ENCODE measurements around the gene ZNF850.
A peak's percentile ranks its signal among the peaks of the same experiment; 100 is the strongest.
"Not testable (repeated sequence)": the region's sequence is repeated elsewhere in the genome, so short reads cannot be mapped to it uniquely, and the experiment has no call there.

ZNF850 gene

GRCh38 chr19:36748431-36749275 lies 24.0 kb downstream of the ZNF850 start:
- no peak overlapping the region for H3K4me3 Mint-ChIP-seq
- peak overlapping the region; percentile 9 for H3K27ac Mint-ChIP-seq
- no peak for ATAC-seq (replicated peaks)
- no peaks in the 10 kb centered on the region for H3K4me1 Mint-ChIP-seq
- peaks cover 13 to 30% of the 10 kb centered on the region in 2 donors for H3K9me3 Mint-ChIP-seq
- DNase-seq = no peak
- peaks cover 80 to 85% of the 10 kb centered on the region in 2 donors for H3K36me3 Mint-ChIP-seq
- H3K27me3 Mint-ChIP-seq = no peaks in the 10 kb centered on the region

- Mint-ChIP-seq H3K36me3 (peaks cover 77 to 89% of the 10 kb centered on the region in 2 donors), H3K9me3 (peaks cover 12 to 31% of the 10 kb centered on the region in 2 donors), H3K4me3 (no peak overlapping the region), H3K27me3 (no peaks in the 10 kb centered on the region), H3K4me1 (no peaks in the 10 kb centered on the region), H3K27ac (no peak overlapping the region)
- DNase-seq = no peak
- ATAC-seq (replicated peaks) = no peak
Measured at GRCh38 chr19:36747750-36748149, 24.9 kb downstream of the ZNF850 start.

- DNase-seq = no peak
- H3K9me3 Mint-ChIP-seq = peaks cover 11 to 26% of the 10 kb centered on the region in 2 donors
- peaks cover 69 to 88% of the 10 kb centered on the region in 2 donors for H3K36me3 Mint-ChIP-seq
- no peak overlapping the region for H3K27ac Mint-ChIP-seq
- H3K4me3 Mint-ChIP-seq = no peak overlapping the region
- H3K4me1 Mint-ChIP-seq = no peaks in the 10 kb centered on the region
- ATAC-seq (replicated peaks) = no peak
- H3K27me3 Mint-ChIP-seq = no peaks in the 10 kb centered on the region
Measured at GRCh38 chr19:36745870-36746269, 26.7 kb downstream of the ZNF850 start.

GRCh38 chr19:36736166-36736565 lies 36.4 kb downstream of the ZNF850 start:
- H3K27ac Mint-ChIP-seq; ATAC-seq (replicated peaks); H3K4me3 Mint-ChIP-seq; H3K27me3 Mint-ChIP-seq; DNase-seq; H3K4me1 Mint-ChIP-seq: not testable (repeated sequence)
- H3K36me3 Mint-ChIP-seq = peaks cover 78 to 88% of the 10 kb centered on the region in 2 donors
- H3K9me3 Mint-ChIP-seq = peaks cover 47 to 54% of the 10 kb centered on the region in 2 donors

- Mint-ChIP-seq H3K27me3 (no peaks in the 10 kb centered on the region), H3K4me3 (no peak overlapping the region), H3K36me3 (peaks cover 70 to 74% of the 10 kb centered on the region in 2 donors), H3K4me1 (no peaks in the 10 kb centered on the region), H3K9me3 (peaks cover 29 to 35% of the 10 kb centered on the region in 2 donors), H3K27ac (peak overlapping the region; percentile 21)
- DNase-seq (no peak), ATAC-seq (replicated peaks) (no peak)
Measured at GRCh38 chr19:36719687-36720556, 52.7 kb downstream of the ZNF850 start.

GRCh38 chr19:36709423-36709822 lies 63.2 kb downstream of the ZNF850 start:
- H3K4me3 Mint-ChIP-seq = no peak overlapping the region
- no peak for ATAC-seq (replicated peaks)
- peaks cover 27 to 35% of the 10 kb centered on the region in 2 donors for H3K9me3 Mint-ChIP-seq
- H3K27me3 Mint-ChIP-seq = no peaks in the 10 kb centered on the region
- no peak overlapping the region for H3K27ac Mint-ChIP-seq
- H3K4me1 Mint-ChIP-seq = peaks cover 0 to 3% of the 10 kb centered on the region in 2 donors
- peaks cover 83 to 98% of the 10 kb centered on the region in 2 donors for H3K36me3 Mint-ChIP-seq
- no peak for DNase-seq

GRCh38 chr19:36707134-36707533 lies 65.5 kb downstream of the ZNF850 start:
- Mint-ChIP-seq H3K4me1 (peaks cover 0 to 3% of the 10 kb centered on the region in 2 donors), H3K27me3 (no peaks in the 10 kb centered on the region), H3K36me3 (peaks cover 74 to 94% of the 10 kb centered on the region in 2 donors), H3K9me3 (peaks cover 24 to 30% of the 10 kb centered on the region in 2 donors), H3K27ac (no peak overlapping the region), H3K4me3 (no peak overlapping the region)
- ATAC-seq (replicated peaks) = no peak
- DNase-seq = no peak

GRCh38 chr19:36688058-36688457 lies 84.5 kb downstream of the ZNF850 start:
- no peaks in the 10 kb centered on the region for H3K27me3 Mint-ChIP-seq
- peaks cover 60 to 73% of the 10 kb centered on the region in 2 donors for H3K36me3 Mint-ChIP-seq

GRCh38 chr19:36687214-36688056 lies 85.2 kb downstream of the ZNF850 start, which contains the start of gene ZNF567:
ZNF567 (plus strand) TSS chr19:36687612; CDS start chr19:36694868, 7,256 bp downstream.
- peaks cover 10 to 11% of the 10 kb centered on the region in 2 donors for H3K9me3 Mint-ChIP-seq
- peak within 1 kb of the TSS; percentile 98 to 99 for H3K4me3 Mint-ChIP-seq
- H3K27ac Mint-ChIP-seq = peak within 1 kb of the TSS; percentile 98
- H3K36me3 Mint-ChIP-seq = peaks cover 59 to 73% of the 10 kb centered on the region in 2 donors
- H3K27me3 Mint-ChIP-seq = no peaks in the 10 kb centered on the region
- peaks cover 31 to 35% of the 10 kb centered on the region in 2 donors for H3K4me1 Mint-ChIP-seq
- ATAC-seq (replicated peaks) (peak; percentile 92 to 93), DNase-seq (peak; percentile 96)

More at GRCh38 chr19:36688058-36688457, 84.5 kb downstream of the ZNF850 start:
- peak overlapping the region; percentile 98 for H3K27ac Mint-ChIP-seq
- DNase-seq = no peak
- H3K4me1 Mint-ChIP-seq = peaks cover 30 to 35% of the 10 kb centered on the region in 2 donors
- no peak for ATAC-seq (replicated peaks)
- peak overlapping the region; percentile 98 to 99 for H3K4me3 Mint-ChIP-seq
- peaks cover 7 to 8% of the 10 kb centered on the region in 2 donors for H3K9me3 Mint-ChIP-seq

- Mint-ChIP-seq H3K36me3 (peaks cover 57 to 73% of the 10 kb centered on the region in 2 donors), H3K27me3 (no peaks in the 10 kb centered on the region), H3K4me3 (peak overlapping the region; percentile 98 to 99), H3K27ac (peak overlapping the region; percentile 98), H3K9me3 (peaks cover 9 to 11% of the 10 kb centered on the region in 2 donors), H3K4me1 (peaks cover 31 to 35% of the 10 kb centered on the region in 2 donors)
- DNase-seq = no peak
- peak in 1 of 2 donors; percentile 64 for ATAC-seq (replicated peaks)
Measured at GRCh38 chr19:36686365-36687213, 86.0 kb downstream of the ZNF850 start.

- no peaks in the 10 kb centered on the region for H3K27me3 Mint-ChIP-seq
- no peak for DNase-seq
- H3K27ac Mint-ChIP-seq = peak overlapping the region; percentile 98
- peaks cover 59 to 74% of the 10 kb centered on the region in 2 donors for H3K36me3 Mint-ChIP-seq
- H3K4me3 Mint-ChIP-seq = peak overlapping the region; percentile 98 to 99
- no peak for ATAC-seq (replicated peaks)
- peaks cover 31 to 36% of the 10 kb centered on the region in 2 donors for H3K4me1 Mint-ChIP-seq
- peaks cover 9 to 11% of the 10 kb centered on the region in 2 donors for H3K9me3 Mint-ChIP-seq
Measured at GRCh38 chr19:36685835-36686234, 86.8 kb downstream of the ZNF850 start.

GRCh38 chr19:36679455-36679854 lies 93.2 kb downstream of the ZNF850 start:
- Mint-ChIP-seq H3K36me3 (peaks cover 50 to 61% of the 10 kb centered on the region in 2 donors), H3K9me3 (peaks cover 5 to 17% of the 10 kb centered on the region in 2 donors), H3K27ac (no peak overlapping the region), H3K4me1 (peaks cover 1 to 7% of the 10 kb centered on the region in 2 donors), H3K4me3 (no peak overlapping the region), H3K27me3 (no peaks in the 10 kb centered on the region)
- no peak for ATAC-seq (replicated peaks)
- no peak for DNase-seq
